Measurements from ENCODE around the gene EIF5. TPM values are rescaled to one million over a fixed set of nuclear protein-coding genes. Genes with fewer than 3 reads are reported as not detected.

Gene EIF5
- total RNA-seq, 1 donor from 2014 or later, result 330 TPM

GRCh38 chr14:103313704-103314103 lies 20.3 kb upstream of the EIF5 start:
- Mint-ChIP-seq H3K27me3 (ENCODE audit: low read depth, unreplicated experiment) (peaks cover 38% of the 10 kb centered on the region), H3K9me3 (ENCODE audit: unreplicated experiment) (no peaks in the 10 kb centered on the region), H3K4me3 (ENCODE audit: unreplicated experiment) (no peak overlapping the region), H3K27ac (ENCODE audit: unreplicated experiment) (no peak overlapping the region), H3K36me3 (ENCODE audit: low read depth, unreplicated experiment) (peaks cover 2% of the 10 kb centered on the region), H3K4me1 (ENCODE audit: low read depth, unreplicated experiment) (no peaks in the 10 kb centered on the region)
- no peaks in the 10 kb centered on the region for H4K20me1 ChIP-seq (ENCODE audit: insufficient read depth, low read length)
- H3K4me2 ChIP-seq (ENCODE audit: low read length), result no peak overlapping the region
- FAIRE-seq, result no peak
- no peak for TF ChIP-seq EZH2 (IDR thresholded peaks at IDR 0.05; ENCODE audit: insufficient read depth, low read length)
- TF ChIP-seq CTCF (IDR thresholded peaks at IDR 0.05; ENCODE audit: insufficient read depth, low read depth, low read length), result no peak
- H3K4me1 ChIP-seq (ENCODE audit: insufficient read depth, low read length), result no peaks in the 10 kb centered on the region
- H3K79me2 ChIP-seq (ENCODE audit: insufficient read depth, low read length), result no peaks in the 10 kb centered on the region
- no peak overlapping the region for H3K4me3 ChIP-seq (ENCODE audit: insufficient read depth, low read depth, low read length)
- H2AFZ ChIP-seq (ENCODE audit: low read depth, low read length), result no peak overlapping the region
- no peaks in the 10 kb centered on the region for H3K36me3 ChIP-seq (ENCODE audit: insufficient read depth, low read length)
- no peaks in the 10 kb centered on the region for H3K9me3 ChIP-seq (ENCODE audit: insufficient read depth, low read depth, low read length)
- H3K9ac ChIP-seq (ENCODE audit: low read length), result no peak overlapping the region
- no peak for DNase-seq (ENCODE audit: low read depth)
- no peak overlapping the region for H3K27ac ChIP-seq (ENCODE audit: low read depth, low read length)
- H3K27me3 ChIP-seq (ENCODE audit: insufficient read depth, low read length), result no peaks in the 10 kb centered on the region

- Histone ChIP-seq H3K4me2 (ENCODE audit: low read length) (no peak overlapping the region), H3K9ac (ENCODE audit: low read length) (no peak overlapping the region), H2AFZ (ENCODE audit: low read depth, low read length) (no peak overlapping the region), H3K27ac (ENCODE audit: low read depth, low read length) (no peak overlapping the region), H3K36me3 (ENCODE audit: insufficient read depth, low read length) (no peaks in the 10 kb centered on the region), H3K27me3 (ENCODE audit: insufficient read depth, low read length) (no peaks in the 10 kb centered on the region), H3K79me2 (ENCODE audit: insufficient read depth, low read length) (no peaks in the 10 kb centered on the region), H3K9me3 (ENCODE audit: insufficient read depth, low read depth, low read length) (no peaks in the 10 kb centered on the region), H3K4me1 (ENCODE audit: insufficient read depth, low read length) (no peaks in the 10 kb centered on the region), H4K20me1 (ENCODE audit: insufficient read depth, low read length) (no peaks in the 10 kb centered on the region), H3K4me3 (ENCODE audit: insufficient read depth, low read depth, low read length) (no peak overlapping the region)
- Mint-ChIP-seq H3K27ac (ENCODE audit: unreplicated experiment) (no peak overlapping the region), H3K27me3 (ENCODE audit: low read depth, unreplicated experiment) (peaks cover 47% of the 10 kb centered on the region), H3K4me3 (ENCODE audit: unreplicated experiment) (no peak overlapping the region), H3K36me3 (ENCODE audit: low read depth, unreplicated experiment) (peaks cover 2% of the 10 kb centered on the region), H3K9me3 (ENCODE audit: unreplicated experiment) (no peaks in the 10 kb centered on the region), H3K4me1 (ENCODE audit: low read depth, unreplicated experiment) (no peaks in the 10 kb centered on the region)
- TF ChIP-seq EZH2 (IDR thresholded peaks at IDR 0.05; ENCODE audit: insufficient read depth, low read length), result no peak
- no peak for TF ChIP-seq CTCF (IDR thresholded peaks at IDR 0.05; ENCODE audit: insufficient read depth, low read depth, low read length)
- DNase-seq (ENCODE audit: low read depth), result no peak
- FAIRE-seq, result no peak
Measured at GRCh38 chr14:103314496-103315277, 19.4 kb upstream of the EIF5 start.

- Histone ChIP-seq H3K4me1 (ENCODE audit: insufficient read depth, low read length) (no peaks in the 10 kb centered on the region), H3K9ac (ENCODE audit: low read length) (no peak overlapping the region), H3K79me2 (ENCODE audit: insufficient read depth, low read length) (no peaks in the 10 kb centered on the region), H3K27me3 (ENCODE audit: insufficient read depth, low read length) (no peaks in the 10 kb centered on the region), H3K4me3 (ENCODE audit: insufficient read depth, low read depth, low read length) (no peak overlapping the region), H3K27ac (ENCODE audit: low read depth, low read length) (no peak overlapping the region), H3K9me3 (ENCODE audit: insufficient read depth, low read depth, low read length) (no peaks in the 10 kb centered on the region), H3K4me2 (ENCODE audit: low read length) (no peak overlapping the region), H2AFZ (ENCODE audit: low read depth, low read length) (no peak overlapping the region), H4K20me1 (ENCODE audit: insufficient read depth, low read length) (no peaks in the 10 kb centered on the region), H3K36me3 (ENCODE audit: insufficient read depth, low read length) (no peaks in the 10 kb centered on the region)
- Mint-ChIP-seq H3K4me1 (ENCODE audit: low read depth, unreplicated experiment) (no peaks in the 10 kb centered on the region), H3K36me3 (ENCODE audit: low read depth, unreplicated experiment) (peaks cover 2% of the 10 kb centered on the region), H3K27ac (ENCODE audit: unreplicated experiment) (no peak overlapping the region), H3K27me3 (ENCODE audit: low read depth, unreplicated experiment) (peaks cover 45% of the 10 kb centered on the region), H3K9me3 (ENCODE audit: unreplicated experiment) (no peaks in the 10 kb centered on the region), H3K4me3 (ENCODE audit: unreplicated experiment) (no peak overlapping the region)
- peak; percentile 50 for DNase-seq (ENCODE audit: low read depth)
- TF ChIP-seq CTCF (IDR thresholded peaks at IDR 0.05; ENCODE audit: insufficient read depth, low read depth, low read length), result no peak
- TF ChIP-seq EZH2 (IDR thresholded peaks at IDR 0.05; ENCODE audit: insufficient read depth, low read length), result no peak
- no peak for FAIRE-seq
Measured at GRCh38 chr14:103315351-103315911, 18.6 kb upstream of the EIF5 start.

All from astrocyte (in vitro differentiated cells and primary cell).